T-helper 1 cell treated with Interleukin-12 subunit alpha and Interleukin-12 subunit beta and Interleukin-4 antibody, amounts not matched to agents 30 ng/mL and 1 ng/mL, for 36 hours (primary cell): ENCODE data around the gene FAM120A. TPM values are rescaled to one million over a fixed set of nuclear protein-coding genes. Genes with fewer than 3 reads are reported as not detected.

Source experiments
- intact Hi-C: fragments of 100-400 bp; cut with micrococcal nuclease; formaldehyde crosslinking; loops from one replicate; pipeline ENCODE4 v1.15.1; 2024
- total RNA-seq: library from RNA; stranded (reverse); gene quantifications from 2 replicates; pipeline ENCODE4 v1.2.3, GENCODE V29; 2022

The FAM120A gene
- total RNA-seq, 1 donor from 2014 or later: 143 TPM

- intact Hi-C loops: no loop called here
Measured at GRCh38 chr9:93543117-93543516, 91.6 kb downstream of the FAM120A start.

GRCh38 chr9:93546356-93546755 lies 94.9 kb downstream of the FAM120A start:
- intact Hi-C loops: no loop called here

GRCh38 chr9:93549611-93550010 lies 98.1 kb downstream of the FAM120A start:
- intact Hi-C loops: no loop called here

GRCh38 chr9:93552923-93553322 lies 101.4 kb downstream of the FAM120A start:
- intact Hi-C loops: no loop called here

- intact Hi-C loops: no loop called here
Measured at GRCh38 chr9:93555370-93555769, 103.9 kb downstream of the FAM120A start.

GRCh38 chr9:93557366-93558137 lies 106.1 kb downstream of the FAM120A start:
- intact Hi-C loops: no loop called here

GRCh38 chr9:93558503-93558902 lies 107.0 kb downstream of the FAM120A start:
- intact Hi-C loops: no loop called here

GRCh38 chr9:93560991-93561390 lies 109.5 kb downstream of the FAM120A start:
- intact Hi-C loops: loop anchor here (10.0 kb wide), 2 partner anchors 536 to 1446 kb away; partner anchors contain the start of gene SPTLC1

- intact Hi-C loops: loop anchor here (10.0 kb wide), 2 partner anchors 537 to 1447 kb away; partner anchors contain the start of gene SPTLC1
Measured at GRCh38 chr9:93562157-93562556, 110.7 kb downstream of the FAM120A start.

GRCh38 chr9:93565089-93565488 lies 113.6 kb downstream of the FAM120A start:
- intact Hi-C loops: loop anchor here (5.0 to 10.0 kb wide), 5 partner anchors 288 to 1450 kb away; partner anchors contain the start of gene SPTLC1

GRCh38 chr9:93566408-93567270 lies 115.2 kb downstream of the FAM120A start:
- intact Hi-C loops: loop anchor here (1.0 to 10.0 kb wide), 15 partner anchors 10 to 1452 kb away; partner anchors contain the start of genes FAM120AOS, NINJ1, PHF2 and SPTLC1

GRCh38 chr9:93567271-93567959 lies 115.9 kb downstream of the FAM120A start:
- intact Hi-C loops: loop anchor here (2.0 to 10.0 kb wide), 7 partner anchors 67 to 1453 kb away; partner anchors contain the start of gene SPTLC1

- intact Hi-C loops: loop anchor here (5.0 to 10.0 kb wide), 5 partner anchors 291 to 1453 kb away; partner anchors contain the start of gene SPTLC1
Measured at GRCh38 chr9:93568169-93568568, 116.7 kb downstream of the FAM120A start.

- intact Hi-C loops: loop anchor here (5.0 to 10.0 kb wide), 5 partner anchors 292 to 1455 kb away; partner anchors contain the start of gene SPTLC1
Measured at GRCh38 chr9:93569621-93570174, 118.2 kb downstream of the FAM120A start.

- intact Hi-C loops: no loop called here
Measured at GRCh38 chr9:93572221-93572620, 120.7 kb downstream of the FAM120A start.

GRCh38 chr9:93572636-93573515 lies 121.4 kb downstream of the FAM120A start:
- intact Hi-C loops: no loop called here

GRCh38 chr9:93573516-93573828 lies 122.0 kb downstream of the FAM120A start:
- intact Hi-C loops: no loop called here

GRCh38 chr9:93574091-93574899 lies 122.8 kb downstream of the FAM120A start:
- intact Hi-C loops: no loop called here
